GM21423 (cell line): ENCODE results near the gene CACNG5.

Experiments
- ATAC-seq: cut with Tn5 transposase; IDR thresholded peaks from one replicate; pipeline ENCODE4 v1.9.1; 2021; ENCODE audit warnings: mild to moderate bottlenecking, moderate library complexity; ENCODE audit not compliant: unreplicated experiment

The CACNG5 gene

GRCh38 chr17:66848496-66848895 is 13.6 kb downstream of the CACNG5 start:
- ATAC-seq = no peak

- no peak for ATAC-seq
Measured at GRCh38 chr17:66849032-66849655, 14.2 kb downstream of the CACNG5 start.

- ATAC-seq = no peak
Measured at GRCh38 chr17:66849851-66850580, 15.1 kb downstream of the CACNG5 start.

- ATAC-seq = no peak
Measured at GRCh38 chr17:66850692-66851091, 15.8 kb downstream of the CACNG5 start.

GRCh38 chr17:66855204-66855603 is 20.3 kb downstream of the CACNG5 start:
- no peak for ATAC-seq

- no peak for ATAC-seq
Measured at GRCh38 chr17:66858226-66859083, 23.5 kb downstream of the CACNG5 start.

GRCh38 chr17:66859353-66859752 is 24.4 kb downstream of the CACNG5 start:
- no peak for ATAC-seq

- no peak for ATAC-seq
Measured at GRCh38 chr17:66860204-66860603, 25.3 kb downstream of the CACNG5 start.

- no peak for ATAC-seq
Measured at GRCh38 chr17:66863820-66864219, 28.9 kb downstream of the CACNG5 start.

GRCh38 chr17:66865151-66865550 is 30.2 kb downstream of the CACNG5 start:
- no peak for ATAC-seq

GRCh38 chr17:66873962-66874361 is 39.0 kb downstream of the CACNG5 start:
- ATAC-seq = no peak

GRCh38 chr17:66884931-66885330 is 50.0 kb downstream of the CACNG5 start:
- no peak for ATAC-seq

GRCh38 chr17:66885417-66885816 is 50.5 kb downstream of the CACNG5 start:
- no peak for ATAC-seq

- ATAC-seq = no peak
Measured at GRCh38 chr17:66889480-66890230, 54.7 kb downstream of the CACNG5 start.

- no peak for ATAC-seq
Measured at GRCh38 chr17:66892246-66892645, 57.3 kb downstream of the CACNG5 start.

GRCh38 chr17:66893382-66893781 is 58.5 kb downstream of the CACNG5 start:
- ATAC-seq = no peak

- ATAC-seq = no peak
Measured at GRCh38 chr17:66893863-66894262, 58.9 kb downstream of the CACNG5 start.

- no peak for ATAC-seq
Measured at GRCh38 chr17:66897141-66897540, 62.2 kb downstream of the CACNG5 start.

GRCh38 chr17:66898536-66898935 is 63.6 kb downstream of the CACNG5 start:
- ATAC-seq = no peak

- no peak for ATAC-seq
Measured at GRCh38 chr17:66900126-66901010, 65.5 kb downstream of the CACNG5 start.
